ENCODE data around the gene PPP1R37.

The PPP1R37 gene

DNA sequence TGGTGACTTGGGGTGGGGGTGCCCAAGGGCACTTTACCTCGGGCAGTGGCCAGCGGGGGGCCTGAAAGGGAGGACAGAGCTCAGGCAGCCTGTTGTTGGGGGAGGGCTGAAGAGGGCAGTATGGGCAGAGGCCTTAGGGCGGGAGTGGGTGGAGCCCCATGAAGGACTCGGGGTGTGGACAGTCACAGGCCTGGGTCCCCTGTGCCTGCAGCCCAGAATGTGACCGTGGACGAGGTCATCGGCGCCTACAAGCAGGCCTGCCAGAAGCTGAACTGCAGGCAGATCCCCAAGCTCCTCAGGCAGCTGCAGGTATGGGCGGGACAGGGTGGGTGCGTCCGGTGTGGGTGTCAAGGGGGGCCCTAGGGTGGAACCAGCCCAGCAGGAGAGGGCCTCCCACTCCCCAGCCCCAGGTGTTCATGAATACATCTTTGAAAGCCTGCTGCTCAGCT lies 45.3 kb downstream of the PPP1R37 start:
- no peak for DNase-seq (ENCODE audit: low read depth)

DNA sequence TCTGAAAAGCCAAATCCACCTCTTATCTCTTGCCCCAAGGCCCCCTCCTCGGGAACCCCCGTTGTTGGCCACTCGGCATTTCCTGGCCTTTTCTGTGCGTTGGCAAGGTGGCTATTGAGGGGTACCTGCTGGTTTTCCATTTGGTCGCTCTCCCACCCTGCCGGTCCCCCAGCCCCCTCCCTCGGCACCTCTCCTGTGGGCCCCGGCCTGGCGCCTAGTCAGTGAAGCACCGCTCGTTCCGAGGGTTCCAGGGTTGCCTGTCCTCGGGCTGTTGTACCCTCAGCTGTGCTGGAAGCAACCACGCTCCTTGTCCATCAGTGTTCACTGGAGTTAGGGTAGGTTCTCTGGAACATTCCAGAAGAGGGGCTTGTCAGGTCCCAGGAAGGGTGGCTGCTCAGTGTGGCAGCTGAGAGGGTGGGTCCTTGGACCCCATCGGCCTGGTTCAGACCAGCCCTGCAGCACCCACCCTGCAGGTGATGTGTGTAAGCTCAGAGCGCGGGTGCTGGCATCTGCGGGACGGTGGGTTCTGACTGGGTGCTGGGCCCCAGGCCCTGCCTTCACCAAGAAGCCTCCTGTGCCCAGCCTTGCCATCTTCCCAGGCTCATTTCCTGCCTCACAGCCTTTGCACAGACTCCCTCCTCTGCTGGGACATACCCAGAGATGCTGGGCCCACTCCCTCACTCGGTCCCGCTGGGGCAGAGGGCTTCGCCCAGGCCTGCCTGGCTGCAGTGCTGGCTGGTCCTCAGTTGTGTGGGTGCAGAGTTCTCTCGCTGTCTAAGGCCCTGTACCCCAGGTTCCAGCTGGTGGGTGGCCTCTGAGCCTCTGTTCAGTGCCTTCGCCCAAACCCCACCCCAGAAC lies 46.5 kb downstream of the PPP1R37 start:
- DNase-seq (ENCODE audit: low read depth), result no peak

DNA sequence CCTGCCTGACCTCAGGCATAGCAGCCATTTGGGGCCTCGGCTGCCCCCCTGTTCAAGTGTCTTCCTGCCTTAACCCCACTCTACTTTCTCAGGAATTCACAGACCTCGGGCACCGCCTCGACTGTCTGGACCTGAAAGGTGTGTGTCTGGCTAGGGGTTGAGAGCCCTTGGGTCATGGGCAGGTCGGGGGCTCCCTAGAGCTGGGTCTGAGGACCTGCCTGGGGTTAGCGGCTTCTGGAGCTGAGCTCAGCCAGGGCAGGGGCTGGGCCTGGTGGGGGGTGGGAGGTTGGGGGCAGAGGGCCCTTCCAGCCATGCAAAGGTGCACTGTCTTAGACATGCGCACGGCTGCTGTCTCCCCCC lies 47.1 kb downstream of the PPP1R37 start:
- DNase-seq (ENCODE audit: low read depth), result no peak

DNA sequence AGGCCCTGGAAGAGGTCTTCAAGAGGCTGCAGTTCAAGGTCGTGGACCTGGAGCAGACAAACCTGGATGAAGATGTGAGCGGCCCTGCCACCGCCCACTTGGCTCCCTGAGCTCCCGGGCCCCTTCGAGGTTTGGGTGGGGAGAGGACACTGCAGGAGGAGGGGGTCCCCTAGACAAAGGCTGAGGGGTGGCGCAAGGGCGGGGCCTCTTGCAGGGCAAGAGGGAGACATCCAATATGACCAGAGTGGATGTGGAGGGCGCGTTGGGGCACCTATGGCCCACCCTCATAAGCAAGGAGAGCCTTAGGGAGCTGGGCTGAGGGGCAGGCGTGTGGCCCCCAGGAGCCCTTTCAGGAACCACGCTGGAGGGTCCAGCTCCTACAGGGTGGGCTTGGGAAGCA lies 47.6 kb downstream of the PPP1R37 start:
- no peak for DNase-seq (ENCODE audit: low read depth)

DNA sequence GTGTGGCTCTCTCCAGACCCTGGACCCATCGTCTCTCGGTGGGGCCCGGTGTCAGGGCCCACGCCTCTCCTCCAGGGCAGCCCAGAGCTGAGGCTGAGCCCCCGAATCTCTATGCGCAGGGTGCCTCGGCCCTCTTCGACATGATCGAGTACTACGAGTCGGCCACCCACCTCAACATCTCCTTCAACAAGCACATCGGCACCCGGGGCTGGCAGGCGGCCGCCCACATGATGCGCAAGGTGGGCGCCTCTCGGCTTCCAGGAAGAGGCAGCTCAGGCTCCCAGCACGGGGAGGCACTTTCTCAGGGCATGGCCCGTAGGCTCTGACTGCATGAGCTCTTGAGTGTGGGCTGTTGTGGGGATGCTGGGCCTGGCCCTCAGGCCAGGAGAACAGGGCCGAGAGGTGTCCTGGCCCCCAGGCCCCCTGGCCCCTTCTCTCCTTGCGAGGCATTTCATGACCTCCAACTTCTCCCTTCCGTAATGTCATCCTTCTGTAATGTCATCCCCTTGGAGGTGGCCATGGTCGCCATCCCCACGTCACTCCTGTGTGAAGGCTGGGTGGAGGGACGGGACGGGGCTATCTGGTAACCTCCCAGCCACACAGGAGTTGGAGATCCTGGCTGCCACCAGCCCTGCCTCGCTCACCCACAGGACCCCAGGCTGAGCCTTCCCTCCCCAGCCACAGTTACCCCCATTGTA lies 48.4 kb downstream of the PPP1R37 start:
- DNase-seq (ENCODE audit: low read depth), result no peak

DNA sequence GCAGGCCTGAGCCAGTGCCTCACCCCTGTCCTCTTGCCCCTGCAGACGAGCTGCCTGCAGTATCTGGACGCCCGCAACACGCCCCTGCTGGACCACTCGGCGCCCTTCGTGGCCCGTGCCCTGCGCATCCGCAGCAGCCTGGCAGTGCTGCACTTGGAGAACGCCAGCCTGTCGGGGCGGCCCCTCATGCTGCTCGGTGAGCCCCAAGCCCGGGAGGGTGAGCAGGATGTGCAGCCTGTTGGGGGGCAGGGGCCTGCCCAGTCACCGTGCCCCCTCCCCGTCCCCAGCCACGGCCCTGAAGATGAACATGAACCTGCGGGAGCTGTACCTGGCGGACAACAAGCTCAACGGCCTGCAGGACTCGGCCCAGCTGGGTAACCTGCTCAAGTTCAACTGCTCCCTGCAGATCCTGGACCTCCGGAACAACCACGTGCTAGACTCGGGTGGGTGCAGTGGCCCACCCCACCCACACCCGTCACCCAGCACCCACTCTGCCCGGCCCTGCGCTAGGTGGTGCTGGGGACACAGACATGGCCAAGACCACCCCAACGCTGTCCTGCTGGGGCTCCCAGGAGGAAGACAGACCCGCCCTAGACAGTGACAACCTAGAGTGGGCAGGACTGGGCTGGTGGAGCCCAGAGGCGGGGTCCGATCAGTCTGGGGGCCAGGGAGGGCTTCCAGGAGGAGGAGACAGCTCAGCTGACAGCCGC lies 49.2 kb downstream of the PPP1R37 start:
- no peak for DNase-seq (ENCODE audit: low read depth)

DNA sequence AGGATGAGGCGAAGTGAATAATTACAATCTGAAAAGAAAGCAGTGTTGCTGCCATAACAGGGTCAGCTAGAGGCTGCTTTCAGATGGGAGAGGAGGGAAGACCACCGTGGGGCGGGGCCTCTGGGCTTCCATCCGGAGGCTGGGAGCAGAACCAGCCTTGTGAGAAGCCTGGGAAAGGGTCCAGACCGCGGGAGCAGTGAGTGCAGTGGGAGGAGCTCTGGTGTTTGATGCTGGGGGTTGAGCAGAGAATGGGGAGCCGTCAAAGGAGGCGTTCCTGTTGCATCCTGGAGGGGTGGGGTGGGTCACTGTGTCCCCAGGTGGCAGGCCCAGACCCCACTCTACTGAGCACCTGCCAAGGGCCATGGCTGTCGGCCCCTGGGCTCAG lies 49.7 kb downstream of the PPP1R37 start:
- no peak for DNase-seq (ENCODE audit: low read depth)

DNA sequence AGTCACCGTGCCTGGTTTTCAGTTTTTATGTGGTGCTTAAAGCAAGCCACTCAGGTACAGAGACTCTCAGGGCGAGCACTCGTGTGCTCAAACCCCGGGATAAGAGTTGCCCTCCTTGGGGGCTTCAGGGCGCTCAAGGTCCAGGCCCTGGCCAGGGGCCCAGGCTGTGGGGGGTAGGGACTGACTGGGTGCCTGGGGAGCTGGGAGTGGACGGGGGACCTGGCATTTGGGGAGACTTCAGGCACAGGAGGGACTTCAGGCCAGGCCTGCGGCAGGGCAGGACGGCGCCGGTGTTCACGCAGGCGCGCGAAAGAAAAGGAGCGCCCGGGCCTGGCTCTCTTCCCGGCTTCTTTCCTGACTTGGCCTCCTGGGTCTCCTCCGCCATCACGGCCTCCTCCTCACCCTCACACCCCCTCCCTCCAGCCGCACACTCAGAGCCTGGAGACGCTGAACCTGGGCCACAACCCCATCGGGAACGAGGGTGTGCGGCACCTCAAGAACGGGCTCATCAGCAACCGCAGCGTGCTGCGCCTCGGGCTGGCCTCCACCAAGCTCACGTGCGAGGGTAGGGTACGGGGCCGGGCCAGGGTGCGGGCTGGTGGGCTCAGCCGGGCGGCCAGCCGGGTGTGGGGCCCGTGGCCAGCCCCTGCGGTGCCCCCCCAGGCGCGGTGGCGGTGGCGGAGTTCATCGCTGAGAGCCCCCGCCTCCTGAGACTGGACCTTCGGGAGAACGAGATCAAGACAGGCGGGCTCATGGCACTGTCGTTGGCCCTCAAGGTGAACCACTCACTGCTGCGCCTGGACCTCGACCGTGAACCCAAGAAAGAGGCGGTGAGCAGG lies 51.7 kb downstream of the PPP1R37 start:
- DNase-seq (ENCODE audit: low read depth), result no peak

DNA sequence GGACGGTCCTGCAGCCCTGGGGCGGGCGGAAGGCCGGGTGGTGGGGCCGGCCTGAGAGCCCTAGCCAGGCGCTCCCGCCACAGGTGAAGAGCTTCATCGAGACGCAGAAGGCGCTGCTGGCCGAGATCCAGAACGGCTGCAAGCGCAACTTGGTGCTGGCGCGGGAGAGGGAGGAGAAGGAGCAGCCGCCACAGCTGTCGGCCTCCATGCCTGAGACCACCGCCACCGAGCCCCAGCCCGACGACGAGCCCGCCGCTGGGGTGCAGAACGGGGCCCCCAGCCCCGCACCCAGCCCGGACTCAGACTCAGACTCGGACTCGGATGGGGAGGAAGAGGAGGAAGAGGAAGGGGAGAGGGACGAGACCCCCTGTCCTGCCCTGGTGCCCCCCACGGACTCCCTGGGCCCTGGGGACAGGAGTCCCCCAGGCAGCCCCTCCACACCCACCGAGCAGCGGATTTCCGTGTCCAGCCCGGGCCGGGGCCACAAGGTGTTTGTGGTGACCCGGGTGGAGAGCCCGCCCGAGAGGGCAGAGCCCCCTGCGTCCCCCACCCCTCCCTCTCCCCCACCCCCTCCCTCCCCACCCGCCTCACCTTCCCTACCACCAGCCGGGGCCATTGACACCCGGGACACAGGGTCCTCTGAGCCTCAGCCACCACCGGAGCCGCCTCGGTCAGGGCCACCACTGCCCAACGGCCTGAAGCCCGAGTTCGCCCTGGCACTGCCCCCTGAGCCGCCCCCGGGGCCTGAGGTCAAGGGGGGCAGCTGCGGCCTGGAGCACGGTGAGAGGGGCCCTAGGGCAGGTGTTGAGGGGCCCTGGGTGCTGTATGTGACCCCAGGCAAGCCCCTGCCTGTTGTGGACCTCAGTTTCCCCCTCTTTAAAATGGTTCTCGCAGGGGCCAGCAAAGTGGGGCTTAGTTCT lies 52.6 kb downstream of the PPP1R37 start:
- no peak for DNase-seq (ENCODE audit: low read depth)

DNA sequence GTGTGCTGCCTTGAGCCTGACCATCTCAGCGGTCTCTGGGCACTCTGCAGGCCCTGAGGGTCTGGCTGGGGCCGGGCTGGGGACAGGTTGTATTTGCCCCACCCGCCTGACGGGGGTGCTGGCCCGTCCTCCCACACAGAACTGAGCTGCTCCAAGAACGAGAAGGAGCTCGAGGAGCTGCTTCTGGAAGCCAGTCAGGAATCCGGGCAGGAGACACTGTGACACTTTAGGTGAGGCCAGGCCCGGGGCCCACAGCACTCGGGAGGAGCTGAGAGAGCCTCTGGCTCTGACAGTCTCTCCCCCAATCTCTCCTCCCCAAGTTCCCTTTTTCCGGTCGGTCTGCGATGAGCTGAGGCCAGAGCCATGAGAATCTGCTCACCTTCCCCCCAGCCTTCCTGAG lies 53.3 kb downstream of the PPP1R37 start:
- DNase-seq (ENCODE audit: low read depth), result no peak

DNA sequence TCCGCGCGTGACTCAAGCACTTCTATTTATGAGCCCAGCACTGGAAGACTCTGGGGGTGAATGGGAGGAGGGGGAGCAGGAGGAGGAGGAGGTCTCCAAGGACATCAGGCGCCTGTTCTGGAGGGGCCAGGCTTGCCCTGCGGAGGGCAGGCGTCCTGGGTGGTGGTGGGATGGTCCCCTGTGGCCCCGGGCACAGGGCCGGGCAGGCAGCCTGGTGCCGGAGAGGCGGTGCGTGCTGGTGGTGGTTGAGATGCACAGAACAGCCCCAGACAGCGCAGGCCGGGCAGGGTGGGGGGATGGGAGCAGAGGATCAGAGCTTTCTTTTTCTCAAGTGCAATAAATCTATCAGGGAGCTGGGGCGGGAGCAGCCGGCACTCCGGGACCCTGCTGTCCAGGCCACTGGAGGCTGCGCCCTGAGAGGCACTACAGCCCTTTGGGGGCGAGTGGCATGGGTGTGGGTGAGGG lies 53.8 kb downstream of the PPP1R37 start:
- no peak for DNase-seq (ENCODE audit: low read depth)

DNA sequence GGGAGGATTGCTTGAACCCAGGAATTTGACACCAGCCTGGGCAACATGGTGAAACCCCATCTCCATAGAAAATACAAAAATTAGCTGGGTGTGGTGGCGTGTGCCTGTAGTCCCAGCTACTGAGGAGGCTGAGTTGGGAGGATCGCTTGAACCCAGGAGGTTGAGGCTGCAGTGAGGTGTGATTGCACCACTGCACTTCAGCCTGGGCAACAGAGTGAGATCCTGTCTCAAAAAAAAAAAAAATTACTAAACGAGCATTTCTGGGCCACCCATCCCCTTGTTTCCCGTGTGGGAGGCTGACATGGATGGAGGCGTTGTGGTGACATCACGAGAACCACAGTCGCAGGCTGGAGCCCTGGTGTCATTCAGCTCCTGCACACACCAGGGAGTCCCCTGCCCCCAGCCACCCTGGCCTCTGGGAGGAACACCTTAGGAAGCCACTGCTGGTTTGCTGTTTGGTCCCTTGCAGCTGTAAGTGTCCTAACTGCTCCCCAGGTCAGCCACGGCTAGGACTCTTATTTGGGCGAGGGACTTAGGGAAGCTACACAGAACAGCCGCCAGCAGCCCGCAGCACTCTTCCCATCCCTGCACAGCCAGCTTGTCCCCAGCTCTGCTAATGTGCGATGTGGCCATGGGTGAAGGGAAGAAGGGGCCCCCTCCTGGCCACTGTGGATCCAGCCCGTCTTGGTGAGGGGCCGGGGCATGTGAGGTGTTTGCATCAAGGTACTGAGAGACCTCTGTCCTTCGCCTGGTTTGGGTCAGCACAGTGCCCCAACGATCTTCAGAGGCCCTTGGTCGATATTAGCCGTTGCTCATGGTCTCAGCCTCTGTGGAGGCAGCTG lies 55.1 kb downstream of the PPP1R37 start:
- no peak for DNase-seq (ENCODE audit: low read depth)

DNA sequence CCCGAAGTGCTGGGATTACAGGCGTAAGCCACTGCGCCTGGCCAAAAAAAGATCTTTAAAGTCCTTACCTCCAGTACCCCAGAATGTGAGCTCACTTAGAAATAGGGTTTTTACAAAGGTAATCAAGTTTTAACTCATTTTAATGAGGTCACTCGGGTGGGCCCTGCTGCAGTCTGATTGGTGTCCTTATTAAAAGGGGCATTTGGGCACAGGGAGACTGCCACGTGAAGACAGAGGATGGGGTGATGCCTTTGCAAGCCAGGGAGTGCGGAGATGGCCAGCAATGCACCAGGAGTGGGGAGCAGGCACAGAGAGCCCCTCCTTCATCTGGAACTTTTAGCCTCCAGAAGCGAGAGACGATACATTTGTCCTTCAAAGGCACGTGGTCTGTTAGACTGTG lies 56.1 kb downstream of the PPP1R37 start:
- DNase-seq (ENCODE audit: low read depth), result no peak

DNA sequence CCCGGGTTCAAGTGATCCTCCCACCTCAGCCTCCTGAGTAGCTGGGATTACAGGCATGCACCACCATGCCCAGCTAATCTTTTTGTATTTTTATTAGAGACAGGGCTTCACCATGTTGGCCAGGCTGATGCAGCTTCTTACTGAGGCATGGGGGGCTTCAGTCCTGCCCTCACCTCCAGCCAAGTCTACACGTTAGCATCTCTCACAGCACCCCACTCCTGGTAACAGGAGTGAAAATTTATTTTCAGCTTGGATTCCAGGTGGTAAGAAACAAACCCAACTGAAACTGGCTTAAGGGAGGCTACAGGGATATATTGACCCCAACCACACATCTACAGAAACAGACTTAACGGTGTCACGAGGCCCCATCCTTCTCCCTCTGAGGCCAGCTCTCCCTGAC lies 57.2 kb downstream of the PPP1R37 start:
- DNase-seq (ENCODE audit: low read depth), result no peak

DNA sequence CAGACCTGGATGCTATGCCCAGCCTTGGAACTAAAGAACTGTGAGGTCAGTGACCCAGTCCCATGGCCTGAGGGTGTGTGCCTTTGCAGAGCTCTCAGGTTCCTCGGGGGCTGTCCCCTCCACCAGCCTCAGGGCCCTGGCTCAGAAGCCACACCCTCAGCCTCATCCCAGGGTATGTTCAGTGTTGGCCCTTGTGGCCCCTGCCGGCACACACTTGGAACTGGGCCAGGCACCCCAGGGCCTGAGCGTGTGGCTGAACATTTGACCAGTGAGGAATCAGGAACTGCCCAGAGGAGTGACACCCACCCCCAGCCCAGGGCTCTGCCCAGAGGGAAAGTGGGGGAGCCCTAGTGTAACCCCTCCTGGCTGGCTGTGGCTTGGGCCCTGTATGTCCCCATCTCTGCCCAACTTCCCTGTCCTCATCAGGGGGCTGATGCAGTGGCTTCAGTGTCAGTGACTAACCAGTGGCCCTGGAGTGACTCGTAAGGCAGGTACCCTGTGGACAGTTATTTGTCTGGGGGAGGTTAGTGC lies 57.8 kb downstream of the PPP1R37 start:
- DNase-seq (ENCODE audit: low read depth), result no peak

DNA sequence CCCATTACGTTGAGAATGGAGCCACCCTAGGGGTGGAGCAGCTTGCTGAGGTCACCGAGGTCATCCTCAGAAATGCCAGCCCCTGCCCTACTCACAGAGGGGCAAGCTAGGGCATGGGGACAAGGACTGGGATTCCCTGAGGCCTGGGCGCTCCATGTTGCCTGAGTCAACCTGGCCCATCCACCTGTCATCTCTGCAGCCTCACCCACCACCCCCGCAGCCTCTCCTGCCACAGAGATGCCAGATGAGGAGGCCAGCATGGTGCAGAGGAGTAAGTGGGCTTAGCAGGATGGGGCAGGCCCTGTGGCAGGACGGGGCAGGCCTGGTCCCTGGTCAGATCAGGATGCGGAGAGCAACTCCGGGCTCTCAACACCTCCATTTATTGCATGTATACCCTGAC lies 58.3 kb downstream of the PPP1R37 start:
- DNase-seq (ENCODE audit: low read depth), result no peak

DNA sequence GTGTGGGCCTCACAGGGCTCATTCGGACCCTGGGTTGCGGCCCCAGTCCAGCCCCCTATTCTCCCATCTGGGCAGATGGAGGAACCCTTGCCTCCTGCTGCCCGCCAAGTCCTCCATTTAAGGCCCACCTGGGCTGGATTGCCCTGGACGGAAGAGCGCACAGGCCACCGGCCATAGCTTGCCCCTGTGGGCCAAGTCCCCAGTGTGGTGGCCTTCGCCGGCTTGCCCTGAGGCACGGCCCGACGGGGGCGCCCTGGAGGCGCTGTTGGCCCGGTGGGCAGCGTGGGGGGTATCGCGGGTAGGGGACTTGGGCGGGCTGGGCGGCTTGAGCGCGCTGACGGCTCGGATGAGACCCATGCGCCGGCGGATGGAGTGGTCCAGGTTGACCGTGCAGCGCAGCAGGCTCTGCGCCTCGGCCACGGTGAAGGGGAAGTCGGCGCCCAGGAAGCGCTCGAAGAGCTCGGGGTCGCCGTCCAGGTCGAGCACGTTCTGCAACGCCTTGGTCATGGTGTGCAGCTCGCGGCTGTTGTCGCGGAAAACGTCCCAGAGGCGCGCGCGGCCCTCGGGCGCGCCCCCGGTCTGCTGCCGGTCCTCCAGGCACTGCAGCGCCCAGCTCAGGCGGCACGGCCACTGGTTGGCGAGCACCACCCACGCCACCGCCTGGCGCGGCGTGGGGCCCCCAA lies 59.0 kb downstream of the PPP1R37 start:
- no peak for DNase-seq (ENCODE audit: low read depth)

DNA sequence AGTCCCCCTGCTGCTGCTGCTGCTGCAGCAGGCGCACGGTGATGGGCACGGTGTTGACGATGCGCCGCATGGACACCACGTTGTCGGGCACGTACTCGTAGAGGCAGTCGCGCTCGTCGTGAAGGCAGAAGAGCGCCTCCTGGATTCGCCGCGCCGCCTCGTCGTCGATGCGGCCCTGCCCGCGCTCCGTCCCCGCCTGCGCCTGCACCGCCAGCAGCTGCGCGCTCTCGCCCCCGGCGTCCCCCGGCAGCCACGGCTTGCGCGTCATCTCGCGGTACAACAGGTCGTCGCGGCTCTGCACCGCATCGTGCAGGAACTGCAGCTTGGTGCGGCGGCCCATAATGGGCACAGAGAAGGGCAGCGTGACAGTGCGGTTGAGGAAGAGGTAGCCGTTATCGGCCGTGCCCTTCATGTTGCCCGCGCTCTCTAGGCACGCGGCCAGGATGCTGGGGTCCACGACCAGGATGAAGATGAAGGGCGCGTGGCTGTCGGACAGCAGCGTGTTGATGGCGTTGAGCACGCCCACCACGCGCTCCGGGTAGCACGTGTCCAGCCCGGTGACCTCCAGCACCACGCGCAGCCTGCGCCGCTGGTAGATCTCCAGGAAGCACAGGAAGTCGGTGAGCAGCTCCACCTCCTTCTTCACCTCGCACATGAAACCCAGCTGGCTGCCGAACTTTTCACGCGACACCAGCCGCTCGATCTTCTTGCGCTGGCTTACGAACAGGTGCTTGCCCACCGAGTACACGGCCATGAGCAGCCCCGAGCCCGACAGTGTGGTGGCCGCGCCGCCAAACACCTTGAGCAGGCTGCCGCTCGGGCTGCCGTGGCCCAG lies 59.7 kb downstream of the PPP1R37 start:
- no peak for DNase-seq (ENCODE audit: low read depth)
